ENCODE results near the gene CRYBG3.

DNA sequence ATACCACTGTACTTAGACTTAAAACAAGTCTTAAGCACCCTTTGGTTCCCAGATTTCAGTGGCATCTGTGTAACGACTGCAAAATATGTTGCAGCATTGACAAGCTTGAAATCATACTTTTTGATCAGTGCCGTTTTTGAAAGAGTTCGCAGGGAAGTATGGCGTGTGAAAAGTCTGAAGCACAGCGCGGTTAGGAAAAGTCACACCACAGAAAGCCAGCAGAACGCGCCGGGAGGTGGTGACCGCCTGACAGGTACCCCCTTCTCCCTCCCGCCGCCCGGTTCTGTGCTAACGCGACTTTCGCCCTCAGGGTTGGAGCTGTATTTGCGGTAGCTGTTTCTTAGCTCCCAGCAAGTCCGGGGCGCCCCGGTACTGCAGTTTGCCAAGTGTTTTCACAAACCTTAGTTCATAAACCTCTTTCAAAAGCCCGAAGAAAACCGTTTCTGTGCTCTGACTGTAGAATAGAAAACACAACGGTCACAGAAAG lies 481 bp upstream of the CRYBG3 start:
- no peak for TF ChIP-seq EP300 (conservative IDR thresholded peaks at IDR 0.05; ENCODE audit: poor library complexity, severe bottlenecking)
- TF ChIP-seq, protein P1, sequence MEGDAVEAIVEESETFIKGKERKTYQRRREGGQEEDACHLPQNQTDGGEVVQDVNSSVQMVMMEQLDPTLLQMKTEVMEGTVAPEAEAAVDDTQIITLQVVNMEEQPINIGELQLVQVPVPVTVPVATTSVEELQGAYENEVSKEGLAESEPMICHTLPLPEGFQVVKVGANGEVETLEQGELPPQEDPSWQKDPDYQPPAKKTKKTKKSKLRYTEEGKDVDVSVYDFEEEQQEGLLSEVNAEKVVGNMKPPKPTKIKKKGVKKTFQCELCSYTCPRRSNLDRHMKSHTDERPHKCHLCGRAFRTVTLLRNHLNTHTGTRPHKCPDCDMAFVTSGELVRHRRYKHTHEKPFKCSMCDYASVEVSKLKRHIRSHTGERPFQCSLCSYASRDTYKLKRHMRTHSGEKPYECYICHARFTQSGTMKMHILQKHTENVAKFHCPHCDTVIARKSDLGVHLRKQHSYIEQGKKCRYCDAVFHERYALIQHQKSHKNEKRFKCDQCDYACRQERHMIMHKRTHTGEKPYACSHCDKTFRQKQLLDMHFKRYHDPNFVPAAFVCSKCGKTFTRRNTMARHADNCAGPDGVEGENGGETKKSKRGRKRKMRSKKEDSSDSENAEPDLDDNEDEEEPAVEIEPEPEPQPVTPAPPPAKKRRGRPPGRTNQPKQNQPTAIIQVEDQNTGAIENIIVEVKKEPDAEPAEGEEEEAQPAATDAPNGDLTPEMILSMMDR (IDR thresholded peaks at IDR 0.05; ENCODE audit: poor library complexity, severe bottlenecking) = no peak
- TF ChIP-seq, protein P2, sequence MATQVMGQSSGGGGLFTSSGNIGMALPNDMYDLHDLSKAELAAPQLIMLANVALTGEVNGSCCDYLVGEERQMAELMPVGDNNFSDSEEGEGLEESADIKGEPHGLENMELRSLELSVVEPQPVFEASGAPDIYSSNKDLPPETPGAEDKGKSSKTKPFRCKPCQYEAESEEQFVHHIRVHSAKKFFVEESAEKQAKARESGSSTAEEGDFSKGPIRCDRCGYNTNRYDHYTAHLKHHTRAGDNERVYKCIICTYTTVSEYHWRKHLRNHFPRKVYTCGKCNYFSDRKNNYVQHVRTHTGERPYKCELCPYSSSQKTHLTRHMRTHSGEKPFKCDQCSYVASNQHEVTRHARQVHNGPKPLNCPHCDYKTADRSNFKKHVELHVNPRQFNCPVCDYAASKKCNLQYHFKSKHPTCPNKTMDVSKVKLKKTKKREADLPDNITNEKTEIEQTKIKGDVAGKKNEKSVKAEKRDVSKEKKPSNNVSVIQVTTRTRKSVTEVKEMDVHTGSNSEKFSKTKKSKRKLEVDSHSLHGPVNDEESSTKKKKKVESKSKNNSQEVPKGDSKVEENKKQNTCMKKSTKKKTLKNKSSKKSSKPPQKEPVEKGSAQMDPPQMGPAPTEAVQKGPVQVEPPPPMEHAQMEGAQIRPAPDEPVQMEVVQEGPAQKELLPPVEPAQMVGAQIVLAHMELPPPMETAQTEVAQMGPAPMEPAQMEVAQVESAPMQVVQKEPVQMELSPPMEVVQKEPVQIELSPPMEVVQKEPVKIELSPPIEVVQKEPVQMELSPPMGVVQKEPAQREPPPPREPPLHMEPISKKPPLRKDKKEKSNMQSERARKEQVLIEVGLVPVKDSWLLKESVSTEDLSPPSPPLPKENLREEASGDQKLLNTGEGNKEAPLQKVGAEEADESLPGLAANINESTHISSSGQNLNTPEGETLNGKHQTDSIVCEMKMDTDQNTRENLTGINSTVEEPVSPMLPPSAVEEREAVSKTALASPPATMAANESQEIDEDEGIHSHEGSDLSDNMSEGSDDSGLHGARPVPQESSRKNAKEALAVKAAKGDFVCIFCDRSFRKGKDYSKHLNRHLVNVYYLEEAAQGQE (IDR thresholded peaks at IDR 0.05; ENCODE audit: borderline replicate concordance) = no peak
- TF ChIP-seq TAF1 (IDR thresholded peaks at IDR 0.05; ENCODE audit: low read depth) = no peak
- TF ChIP-seq RAD21 (conservative IDR thresholded peaks at IDR 0.05) = no peak
- no peak for TF ChIP-seq EZH2 (IDR thresholded peaks at IDR 0.05; ENCODE audit: borderline replicate concordance, insufficient read depth, low read length, poor library complexity, severe bottlenecking)
